NK-92 (cell line): Measurements from ENCODE around the gene KRT81.
"Not testable (repeated sequence)": the region's sequence is repeated elsewhere in the genome, so short reads cannot be mapped to it uniquely, and the experiment has no call there.

Experiments used
- DNase-seq: peaks from one replicate; lab custom pipeline; 2025; ENCODE audit not compliant: unreplicated experiment; lab: John Stamatoyannopoulos, UW

Gene KRT81

DNA sequence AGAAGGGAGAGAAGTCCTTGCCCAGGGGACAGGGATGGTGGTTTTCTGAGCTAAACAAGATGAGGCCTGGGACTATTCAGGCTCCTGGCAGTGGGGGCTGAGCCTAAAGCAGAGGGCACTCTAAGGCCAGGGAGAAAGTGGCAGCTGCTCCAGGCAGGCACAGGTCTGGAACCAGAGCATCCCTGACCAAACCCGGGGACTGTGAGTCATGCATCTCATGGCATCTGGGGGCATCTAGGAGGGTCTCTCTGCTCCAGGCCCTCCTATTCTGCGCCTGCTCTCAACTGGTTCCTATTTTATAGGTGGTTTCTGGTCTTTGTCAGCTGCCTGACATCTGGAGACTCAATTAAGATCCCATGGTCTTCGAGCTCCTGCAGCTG lies 46.7 kb downstream of the KRT81 start:
- no peak for DNase-seq

DNA sequence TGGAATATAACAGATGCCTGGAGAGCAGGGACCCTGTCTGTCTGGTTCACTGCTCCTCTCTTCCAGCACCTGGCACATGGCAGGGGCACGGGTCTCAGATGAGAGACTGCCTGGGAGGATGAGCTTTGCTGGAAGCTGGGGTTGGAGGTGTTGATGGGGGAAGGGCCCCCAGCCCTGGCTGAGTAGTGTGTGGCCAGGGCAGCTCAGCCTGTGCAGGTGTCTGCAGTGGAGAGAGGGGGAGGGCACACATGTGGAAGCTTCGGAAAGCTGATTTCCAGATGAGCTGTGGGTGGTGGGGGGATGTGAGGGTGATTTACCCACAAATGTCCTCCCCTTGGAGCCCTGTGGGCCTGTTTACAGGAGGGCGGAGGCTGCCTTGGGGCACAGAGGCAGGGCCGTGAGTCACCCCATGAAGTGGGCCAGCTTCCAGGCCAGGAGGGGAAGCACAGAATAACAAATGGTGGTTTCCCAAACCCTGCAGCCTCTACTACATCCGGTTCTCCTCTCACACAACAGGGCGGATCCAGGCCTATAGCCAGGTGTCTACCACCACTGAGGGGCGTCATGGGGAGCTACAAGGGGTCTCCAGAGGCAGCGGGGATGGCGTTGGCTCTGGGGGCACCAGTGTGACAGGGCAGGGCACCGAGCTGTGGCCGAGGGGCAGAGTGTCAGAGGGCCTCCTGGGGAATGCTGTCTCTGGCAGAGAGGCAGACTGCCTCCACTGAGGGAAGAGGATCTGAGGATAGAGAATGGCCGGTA lies 47.3 kb downstream of the KRT81 start:
- DNase-seq: no peak

GRCh38 chr12:52243259-52243855 lies 48.0 kb downstream of the KRT81 start:
- no peak for DNase-seq

DNA sequence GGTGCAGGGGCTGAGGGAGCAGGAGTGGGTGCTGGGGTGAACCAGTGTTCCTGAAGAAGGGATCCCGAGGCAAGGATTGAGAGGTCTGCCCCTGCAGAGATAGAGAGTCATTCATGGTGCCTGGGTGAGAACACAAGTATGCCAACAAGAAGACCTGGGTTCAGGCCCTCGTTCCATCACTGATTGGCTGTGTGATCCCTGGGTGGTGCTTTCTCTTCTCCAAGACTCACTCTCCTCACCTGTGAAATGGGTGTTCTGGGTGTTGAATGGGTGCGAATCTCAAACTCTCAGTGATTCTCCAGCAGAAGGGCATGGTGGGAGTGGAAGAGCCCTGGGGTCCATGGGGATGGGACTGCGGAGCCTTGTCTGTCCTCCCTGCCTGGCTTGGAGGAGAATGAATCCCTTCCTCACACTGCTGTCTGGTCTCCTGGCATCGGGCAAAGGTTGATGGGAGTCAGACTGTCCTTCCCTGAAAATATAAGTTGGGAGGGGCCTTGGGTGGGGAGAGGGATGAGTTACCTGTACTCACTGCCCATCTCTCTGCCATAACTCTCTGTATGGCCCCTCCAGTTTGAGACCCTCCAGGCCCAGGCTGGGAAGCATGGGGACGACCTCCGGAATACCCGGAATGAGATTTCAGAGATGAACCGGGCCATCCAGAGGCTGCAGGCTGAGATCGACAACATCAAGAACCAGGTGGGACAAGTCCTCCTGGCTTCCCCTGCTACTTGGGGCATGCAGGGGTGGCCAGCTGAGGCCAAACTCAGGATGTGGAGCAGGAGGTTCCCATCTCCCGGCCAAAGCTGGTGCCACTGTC lies 48.7 kb downstream of the KRT81 start:
- no peak for DNase-seq

- DNase-seq: no peak
Measured at GRCh38 chr12:52241205-52241842, 50.0 kb downstream of the KRT81 start.

DNA sequence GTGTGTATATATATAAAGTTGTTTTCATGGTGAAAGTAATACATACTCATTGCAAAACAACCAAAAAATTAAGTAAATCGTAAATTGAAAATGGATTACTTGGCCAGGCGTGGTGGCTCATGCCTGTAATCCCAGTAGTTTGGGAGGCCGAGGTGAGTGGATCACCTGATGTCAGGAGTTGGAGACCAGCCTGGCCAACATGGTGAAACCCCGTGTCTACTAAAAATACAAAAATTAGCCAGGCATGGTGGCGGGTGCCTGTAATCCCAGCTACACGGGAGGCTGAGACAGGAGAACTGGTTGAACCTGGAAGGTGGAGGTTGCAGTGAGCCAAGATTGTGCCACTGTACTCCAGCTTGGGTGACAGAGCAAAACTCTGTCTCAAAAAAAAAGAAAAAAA lies 51.1 kb downstream of the KRT81 start:
- not testable (repeated sequence) for DNase-seq

DNA sequence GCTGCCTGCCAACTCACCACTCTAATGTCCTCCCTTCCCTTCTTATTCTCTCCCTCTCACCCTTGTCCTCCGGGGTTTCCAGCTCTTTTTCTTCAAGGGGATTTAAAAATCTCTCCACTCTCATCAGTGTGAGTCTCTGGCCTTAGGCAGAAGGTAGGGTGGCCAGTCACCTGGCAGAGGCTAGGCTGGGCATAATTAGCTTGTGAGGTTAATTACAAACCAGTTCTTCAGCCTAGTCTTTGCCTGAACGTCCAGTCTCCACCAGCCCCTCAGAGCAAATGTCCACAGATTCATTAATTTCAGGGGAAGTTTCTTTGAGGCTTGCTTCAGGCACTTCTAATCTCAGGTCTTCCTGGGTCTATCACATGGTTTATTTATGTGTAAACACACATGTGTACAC lies 51.6 kb downstream of the KRT81 start:
- no peak for DNase-seq

DNA sequence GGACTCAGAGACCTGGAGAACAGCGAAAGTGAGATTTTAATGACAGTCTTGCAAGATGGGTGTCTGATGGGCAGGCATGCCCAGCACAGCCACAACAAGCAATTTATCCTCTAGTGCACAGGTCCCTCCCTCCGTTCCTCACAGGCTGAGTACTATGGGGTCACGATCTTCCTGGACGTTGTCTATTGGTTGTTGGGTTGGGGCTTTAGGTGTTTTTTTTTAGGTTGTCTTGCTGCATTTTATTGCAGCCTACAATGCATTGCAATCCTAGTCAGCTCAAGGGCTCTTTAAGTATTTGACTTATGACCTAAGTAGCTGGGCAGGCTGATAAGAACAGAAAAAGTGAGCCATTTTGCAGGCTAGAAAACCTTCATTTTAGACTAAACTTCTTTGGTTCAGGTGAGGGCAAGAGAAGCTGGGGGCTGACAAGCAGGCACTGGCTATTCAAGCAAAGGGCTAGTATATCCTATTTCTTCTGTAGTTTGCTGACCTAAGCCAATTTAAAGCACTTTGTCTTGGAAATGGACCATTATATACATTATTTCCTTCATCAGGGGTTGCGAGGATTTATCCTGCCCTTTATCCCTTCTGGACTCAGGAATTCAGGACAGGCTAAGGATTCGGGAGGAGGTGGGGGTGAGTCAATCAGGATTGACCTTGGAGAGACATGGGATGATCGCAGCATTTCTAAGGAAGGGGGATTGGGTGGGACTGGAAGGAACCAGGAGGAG lies 52.3 kb downstream of the KRT81 start:
- no peak for DNase-seq

GRCh38 chr12:52238207-52238840 lies 53.0 kb downstream of the KRT81 start:
- DNase-seq: no peak

DNA sequence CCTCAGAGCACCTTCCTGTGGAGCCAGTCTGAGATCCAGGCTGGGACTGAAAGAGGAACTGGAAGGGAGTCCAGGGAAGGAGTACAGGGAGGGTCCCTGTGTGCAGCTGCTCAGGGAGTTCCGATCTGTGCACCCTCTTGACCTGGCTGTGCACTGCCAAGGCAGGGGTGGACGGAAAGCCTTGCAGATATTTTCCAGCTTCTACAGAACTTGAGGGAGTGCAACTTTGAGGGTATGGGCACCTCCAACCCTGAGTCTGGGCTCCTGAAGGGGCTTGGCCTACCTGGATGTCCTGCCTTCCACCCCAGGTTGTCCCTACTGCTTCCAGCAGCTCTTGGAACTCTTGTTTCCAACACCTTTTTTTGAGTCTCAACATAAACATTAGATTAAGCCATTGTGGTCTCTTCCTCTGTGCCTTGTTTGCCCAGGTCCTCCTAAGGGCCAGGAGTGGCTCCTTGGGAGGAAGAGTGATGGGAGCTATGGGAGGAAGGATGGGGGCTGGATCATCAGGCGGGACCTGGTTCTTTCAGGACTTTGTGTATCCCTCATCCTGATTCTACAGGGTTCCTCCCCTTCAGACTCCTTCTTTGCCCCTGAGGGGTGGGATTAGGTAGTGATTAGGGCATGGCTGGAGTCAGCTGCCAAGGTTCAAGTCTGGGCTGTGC lies 54.8 kb downstream of the KRT81 start:
- DNase-seq: no peak
